Measurements from ENCODE around the gene ADGRG3. TPM values are rescaled to one million over a fixed set of nuclear protein-coding genes. Genes with fewer than 3 reads are reported as not detected.

Gene ADGRG3
- total RNA-seq, 5 donors from 2014 or later (not counting 1 experiment from before 2014, with no cell fraction given): 0.16 to 1.8 (median 0.40) TPM; not detected in 1

- Histone ChIP-seq H3K4me1 (ENCODE audit: control insufficient read depth in 1 of 2, extremely low read depth in 1 of 2, insufficient read depth in 2 of 2, low read length in 2 of 2) (peaks cover 0 to 11% of the 10 kb centered on the region in 2 experiments), H3K36me3 (ENCODE audit: control insufficient read depth in 2 of 2, extremely low read depth in 1 of 2, insufficient read depth in 1 of 2, low read length in 1 of 2) (no peaks in the 10 kb centered on the region), H3K27ac (ENCODE audit: low read length) (no peak overlapping the region), H3K9me3 (no peaks in the 10 kb centered on the region), H3K4me3 (ENCODE audit: control insufficient read depth in 1 of 2, extremely low read depth in 1 of 2, low read length in 1 of 2) (no peak overlapping the region), H3K27me3 (replicated peaks in 1 of 2; ENCODE audit: control insufficient read depth in 2 of 2, extremely low read depth in 1 of 2, insufficient read depth in 2 of 2, low read length in 1 of 2) (peaks cover 0 to 9% of the 10 kb centered on the region in 2 experiments)
- ATAC-seq (replicated peaks in 1 of 4) (no peak), DNase-seq (no peak)
- Mint-ChIP-seq H3K4me1 (peaks cover 0 to 9% (median 2%) of the 10 kb centered on the region in 3 donors), H3K9me3 (no peaks in the 10 kb centered on the region), H3K27ac (no peak overlapping the region), H3K36me3 (no peaks in the 10 kb centered on the region), H3K27me3 (peaks cover 0 to 2% of the 10 kb centered on the region in 2 donors), H3K4me3 (no peak overlapping the region)
- CTCF ChIA-PET: interaction anchor here (0.6 to 0.9 kb wide), 3 partner anchors 25 to 221 kb away, joined by 3 read pairs; no protein-coding TSS in a partner anchor
- 94% methylated on average over 14 of the region's 16 CpGs for WGBS (ENCODE audit: insufficient coverage)
- POLR2A ChIA-PET: no interaction called here
Measured at GRCh38 chr16:57622361-57623250, 45.5 kb upstream of the ADGRG3 start.

- WGBS (ENCODE audit: insufficient coverage): 96% methylated on average over 11 of the region's 17 CpGs
- no peak overlapping the region for H3K27ac Mint-ChIP-seq
Measured at GRCh38 chr16:57623251-57624043, 44.7 kb upstream of the ADGRG3 start.

DNA sequence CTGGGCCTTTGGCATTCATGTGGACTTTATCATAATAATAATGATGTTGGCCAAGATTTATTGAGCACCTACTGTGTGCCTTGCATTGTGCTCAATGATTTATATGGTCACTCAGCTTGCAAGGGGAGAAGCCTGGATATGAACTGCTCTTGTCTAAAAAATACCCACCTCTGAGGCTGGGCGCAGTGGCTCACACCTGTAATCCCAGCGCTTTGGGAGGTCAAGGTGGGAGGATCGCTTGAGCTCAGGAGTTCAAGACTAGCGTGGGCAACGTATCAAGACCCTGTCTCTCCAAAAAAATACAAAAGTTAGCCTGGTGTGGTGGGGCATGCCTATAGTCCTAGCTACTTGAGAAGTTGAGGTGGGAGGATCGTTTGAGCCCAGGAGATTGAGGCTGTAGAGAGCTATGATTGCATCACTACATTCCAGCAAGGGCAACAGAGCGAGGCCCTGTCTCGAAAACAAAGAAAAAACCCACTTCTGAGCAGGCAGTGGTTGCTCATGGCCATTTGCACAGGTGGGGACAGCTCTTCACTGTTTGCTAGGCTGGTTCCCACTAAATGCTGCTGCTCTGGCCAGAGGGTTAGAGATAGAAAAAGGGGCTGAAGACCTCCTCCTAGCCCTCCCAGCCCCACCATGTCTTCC, 43.9 kb upstream of the ADGRG3 start:
- no peak overlapping the region for H3K4me3 Mint-ChIP-seq
- Histone ChIP-seq H3K27me3 (replicated peaks in 1 of 2; ENCODE audit: control insufficient read depth in 2 of 2, extremely low read depth in 1 of 2, insufficient read depth in 2 of 2, low read length in 1 of 2) (peaks cover 0 to 24% of the 10 kb centered on the region in 2 experiments), H3K4me1 (ENCODE audit: control insufficient read depth in 1 of 2, extremely low read depth in 1 of 2, insufficient read depth in 2 of 2, low read length in 2 of 2) (peaks cover 0 to 19% of the 10 kb centered on the region in 2 experiments), H3K9me3 (no peaks in the 10 kb centered on the region), H3K27ac (ENCODE audit: low read length) (no peak overlapping the region), H3K36me3 (ENCODE audit: control insufficient read depth in 2 of 2, extremely low read depth in 1 of 2, insufficient read depth in 1 of 2, low read length in 1 of 2) (no peaks in the 10 kb centered on the region), H3K4me3 (ENCODE audit: control insufficient read depth in 1 of 2, extremely low read depth in 1 of 2, low read length in 1 of 2) (no peak overlapping the region)
- ATAC-seq (replicated peaks in 1 of 4): no peak
- no peak overlapping the region for H3K27ac Mint-ChIP-seq
- H3K9me3 Mint-ChIP-seq: no peaks in the 10 kb centered on the region
- H3K36me3 Mint-ChIP-seq: no peaks in the 10 kb centered on the region
- H3K4me1 Mint-ChIP-seq: peaks cover 8 to 19% (median 10%) of the 10 kb centered on the region in 3 donors
- CTCF ChIA-PET: no interaction called here
- POLR2A ChIA-PET: no interaction called here
- DNase-seq: no peak
- 100% methylated on average over 2 of the region's 8 CpGs for WGBS (ENCODE audit: insufficient coverage)
- peaks cover 8 to 12% of the 10 kb centered on the region in 2 donors for H3K27me3 Mint-ChIP-seq

More at GRCh38 chr16:57623251-57624043, 44.7 kb upstream of the ADGRG3 start:
- no peaks in the 10 kb centered on the region for H3K9me3 ChIP-seq
- peaks cover 1 to 11% (median 3%) of the 10 kb centered on the region in 3 donors for H3K4me1 Mint-ChIP-seq
- ATAC-seq (replicated peaks in 1 of 4) (no peak), DNase-seq (no peak)
- peaks cover under 1 to 5% of the 10 kb centered on the region in 2 donors for H3K27me3 Mint-ChIP-seq
- ChIA-PET POLR2A (no interaction called here), CTCF (interaction anchor here in 1 of 2 donors (0.6 kb wide), 1 partner anchor 221 kb away, joined by 3 read pairs; no protein-coding TSS in a partner anchor)
- H3K9me3 Mint-ChIP-seq: no peaks in the 10 kb centered on the region
- no peak overlapping the region for H3K27ac ChIP-seq (ENCODE audit: low read length)
- H3K36me3 Mint-ChIP-seq: no peaks in the 10 kb centered on the region
- no peak overlapping the region for H3K4me3 ChIP-seq (ENCODE audit: control insufficient read depth in 1 of 2, extremely low read depth in 1 of 2, low read length in 1 of 2)
- no peaks in the 10 kb centered on the region for H3K36me3 ChIP-seq (ENCODE audit: control insufficient read depth in 2 of 2, extremely low read depth in 1 of 2, insufficient read depth in 1 of 2, low read length in 1 of 2)
- H3K4me3 Mint-ChIP-seq: no peak overlapping the region
- H3K27me3 ChIP-seq (replicated peaks in 1 of 2; ENCODE audit: control insufficient read depth in 2 of 2, extremely low read depth in 1 of 2, insufficient read depth in 2 of 2, low read length in 1 of 2): peaks cover 0 to 16% of the 10 kb centered on the region in 2 experiments
- peaks cover 0 to 14% of the 10 kb centered on the region in 2 experiments for H3K4me1 ChIP-seq (ENCODE audit: control insufficient read depth in 1 of 2, extremely low read depth in 1 of 2, insufficient read depth in 2 of 2, low read length in 2 of 2)

GRCh38 chr16:57624806-57625500, 43.2 kb upstream of the ADGRG3 start:
- Histone ChIP-seq H3K4me1 (ENCODE audit: control insufficient read depth in 1 of 2, extremely low read depth in 1 of 2, insufficient read depth in 2 of 2, low read length in 2 of 2) (peaks cover 0 to 27% of the 10 kb centered on the region in 2 experiments), H3K36me3 (ENCODE audit: control insufficient read depth in 2 of 2, extremely low read depth in 1 of 2, insufficient read depth in 1 of 2, low read length in 1 of 2) (no peaks in the 10 kb centered on the region), H3K4me3 (ENCODE audit: control insufficient read depth in 1 of 2, extremely low read depth in 1 of 2, low read length in 1 of 2) (no peak overlapping the region), H3K9me3 (no peaks in the 10 kb centered on the region), H3K27ac (ENCODE audit: low read length) (no peak overlapping the region), H3K27me3 (replicated peaks in 1 of 2; ENCODE audit: control insufficient read depth in 2 of 2, extremely low read depth in 1 of 2, insufficient read depth in 2 of 2, low read length in 1 of 2) (peaks cover 0 to 32% of the 10 kb centered on the region in 2 experiments)
- WGBS (ENCODE audit: insufficient coverage): 67% methylated on average over 10 of the region's 17 CpGs
- Mint-ChIP-seq H3K9me3 (no peaks in the 10 kb centered on the region), H3K27me3 (peaks cover 13 to 17% of the 10 kb centered on the region in 2 donors), H3K4me3 (no peak overlapping the region), H3K36me3 (no peaks in the 10 kb centered on the region), H3K27ac (no peak overlapping the region), H3K4me1 (peaks cover 9 to 19% (median 11%) of the 10 kb centered on the region in 3 donors)
- DNase-seq (no peak), ATAC-seq (replicated peaks in 1 of 4) (no peak)
- POLR2A ChIA-PET: no interaction called here
- CTCF ChIA-PET: no interaction called here

DNA sequence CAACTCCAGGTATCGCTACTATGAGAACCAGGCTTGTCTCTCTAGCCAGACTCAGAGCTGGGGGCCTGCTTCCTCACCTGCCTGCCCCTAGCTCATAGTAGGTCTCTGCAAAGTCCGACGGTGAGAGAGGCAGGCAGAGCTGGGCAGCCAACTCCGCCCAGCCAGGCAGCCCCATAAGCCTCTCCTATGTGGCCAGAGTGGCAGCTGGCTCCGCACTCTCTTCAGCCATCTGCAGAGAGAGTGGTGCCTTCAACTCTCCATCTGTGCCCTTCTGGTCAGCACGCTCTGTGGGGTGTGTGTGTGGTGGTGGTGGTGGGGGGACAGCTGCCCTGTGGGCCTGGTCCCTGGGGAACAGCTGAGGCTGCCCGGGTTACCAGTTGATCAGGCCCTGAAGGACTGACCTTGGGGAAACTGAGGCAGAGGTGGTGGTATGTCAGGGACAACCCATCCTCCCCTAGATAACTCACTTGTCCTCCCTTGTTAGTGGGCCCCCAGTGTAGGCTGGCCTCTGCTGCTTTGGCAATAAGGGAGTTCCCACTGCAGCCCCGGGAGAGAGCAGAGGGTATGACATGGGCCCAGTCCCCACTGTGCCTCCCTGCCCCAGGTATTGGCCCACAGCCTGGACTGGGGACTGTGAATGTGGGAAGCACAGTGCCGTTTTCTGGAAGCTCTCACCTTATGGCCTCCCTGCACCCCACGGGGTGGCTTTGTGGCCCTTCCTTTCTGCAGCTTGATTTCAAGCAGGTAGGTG, 41.5 kb upstream of the ADGRG3 start:
- no peak overlapping the region for H3K4me3 Mint-ChIP-seq
- no peak overlapping the region for H3K27ac ChIP-seq (ENCODE audit: low read length)
- no peaks in the 10 kb centered on the region for H3K36me3 Mint-ChIP-seq
- no peak for ATAC-seq (replicated peaks in 1 of 4)
- H3K27me3 Mint-ChIP-seq: peaks cover 20 to 29% of the 10 kb centered on the region in 2 donors
- DNase-seq: no peak
- no peaks in the 10 kb centered on the region for H3K36me3 ChIP-seq (ENCODE audit: control insufficient read depth in 2 of 2, extremely low read depth in 1 of 2, insufficient read depth in 1 of 2, low read length in 1 of 2)
- H3K27ac Mint-ChIP-seq: no peak overlapping the region
- no peaks in the 10 kb centered on the region for H3K9me3 Mint-ChIP-seq
- 80% methylated on average over 6 of the region's 10 CpGs for WGBS (ENCODE audit: insufficient coverage)
- ChIA-PET POLR2A (no interaction called here), CTCF (interaction anchor here in 1 of 2 donors (0.5 kb wide), 1 partner anchor 23 kb away, joined by 4 read pairs; no protein-coding TSS in a partner anchor)
- peaks cover 0 to 27% of the 10 kb centered on the region in 2 experiments for H3K4me1 ChIP-seq (ENCODE audit: control insufficient read depth in 1 of 2, extremely low read depth in 1 of 2, insufficient read depth in 2 of 2, low read length in 2 of 2)
- peaks cover 0 to 47% of the 10 kb centered on the region in 2 experiments for H3K27me3 ChIP-seq (replicated peaks in 1 of 2; ENCODE audit: control insufficient read depth in 2 of 2, extremely low read depth in 1 of 2, insufficient read depth in 2 of 2, low read length in 1 of 2)
- H3K9me3 ChIP-seq: no peaks in the 10 kb centered on the region
- H3K4me3 ChIP-seq (ENCODE audit: control insufficient read depth in 1 of 2, extremely low read depth in 1 of 2, low read length in 1 of 2): no peak overlapping the region
- peaks cover 11 to 24% (median 13%) of the 10 kb centered on the region in 3 donors for H3K4me1 Mint-ChIP-seq

Measured in T-cell (primary cell).